Activated CD8-positive, alpha-beta memory T cell treated with anti-CD3 and anti-CD28 coated beads for 48 hours (primary cell): Measurements from ENCODE around the gene CCDC88B.
"Not testable (repeated sequence)": the region's sequence is repeated elsewhere in the genome, so short reads cannot be mapped to it uniquely, and the experiment has no call there.

Source experiments
- DNase-seq, 3 experiments: peaks; one replicate each; pipeline ENCODE4 v3.0.0-alpha.2; 2020; ENCODE audit warnings: low read depth in 2 of 3, low spot score in 2 of 3

The CCDC88B gene

DNA sequence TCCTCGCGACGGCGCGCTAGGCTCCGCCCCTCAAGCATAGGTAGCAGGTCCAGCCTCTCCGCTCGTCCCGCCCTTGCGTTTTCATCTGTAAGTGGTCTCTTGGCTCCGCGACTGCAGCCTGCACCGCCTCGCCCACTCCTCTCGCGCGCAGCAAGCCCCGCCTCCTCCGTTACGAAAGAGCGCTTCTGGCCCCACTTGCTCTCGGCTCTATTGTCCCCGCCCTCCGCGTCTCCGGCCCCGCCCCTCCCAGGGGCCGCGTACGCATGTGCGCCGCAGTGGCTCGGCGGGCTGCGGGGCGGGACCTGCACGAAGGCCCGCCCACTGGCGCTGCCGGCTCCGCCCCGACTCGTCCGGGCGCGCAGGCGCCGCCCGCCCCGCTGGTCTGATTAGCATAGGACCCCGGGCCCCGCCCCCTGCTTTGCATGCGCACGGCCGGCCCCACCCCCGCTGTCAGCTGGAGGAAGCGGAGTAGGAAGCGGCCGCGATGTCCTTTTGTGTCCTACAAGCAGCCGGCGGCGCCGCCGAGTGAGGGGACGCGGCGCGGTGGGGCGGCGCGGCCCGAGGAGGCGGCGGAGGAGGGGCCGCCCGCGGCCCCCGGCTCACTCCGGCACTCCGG is 34.8 kb upstream of the CCDC88B start, which contains the start of gene ESRRA:
Gene ESRRA (plus strand): TSS at position 450 of the 616 bp plus-strand sequence. CDS start 1,656 bp downstream, outside the sequence.
- DNase-seq = peak; percentile 98 to 100 (median 99)

DNA sequence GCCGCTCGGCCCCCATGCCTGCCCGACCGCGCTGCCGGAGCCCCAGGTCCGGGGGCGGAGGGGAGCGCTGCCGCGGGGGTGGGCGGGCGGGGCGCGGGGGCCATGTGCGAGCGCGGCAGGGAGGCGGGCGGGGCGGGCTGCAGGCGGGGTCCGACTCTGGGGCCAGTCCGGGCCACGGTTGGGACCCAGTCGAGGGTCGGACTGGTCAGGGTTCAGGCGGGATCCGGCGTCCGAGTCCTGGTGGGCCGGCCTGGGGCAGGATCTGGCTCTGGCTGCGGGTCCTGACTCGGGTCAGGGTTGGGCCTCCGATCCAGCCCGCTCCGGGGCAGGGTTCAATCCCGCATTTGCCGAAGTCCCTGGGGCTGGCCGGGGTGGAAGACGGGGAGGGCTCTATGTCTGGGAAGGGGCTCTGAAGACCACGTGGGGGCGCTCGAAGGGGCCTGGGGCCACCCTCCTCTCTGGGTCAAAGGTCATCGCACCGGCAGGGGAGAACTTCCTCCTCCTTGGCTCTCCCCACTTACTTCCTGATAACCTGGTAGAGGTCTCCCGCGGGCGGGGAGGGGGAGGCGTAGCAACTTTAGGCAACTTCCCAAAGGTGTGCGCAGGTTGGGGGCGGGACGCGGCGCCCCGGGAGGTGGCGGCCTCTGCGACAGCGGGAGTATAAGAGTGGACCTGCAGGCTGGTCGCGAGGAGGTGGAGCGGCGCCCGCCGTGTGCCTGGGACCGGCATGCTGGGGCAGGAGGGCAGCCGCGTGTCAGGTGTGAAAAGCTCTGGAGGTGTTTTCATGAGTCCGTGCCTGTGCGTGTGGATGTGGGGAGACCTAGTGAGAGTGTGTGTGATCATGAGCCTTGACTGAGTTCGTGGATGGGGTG is 34.1 kb upstream of the CCDC88B start:
- peak in 2 of 3 experiments; percentile 40 to 41 for DNase-seq

DNA sequence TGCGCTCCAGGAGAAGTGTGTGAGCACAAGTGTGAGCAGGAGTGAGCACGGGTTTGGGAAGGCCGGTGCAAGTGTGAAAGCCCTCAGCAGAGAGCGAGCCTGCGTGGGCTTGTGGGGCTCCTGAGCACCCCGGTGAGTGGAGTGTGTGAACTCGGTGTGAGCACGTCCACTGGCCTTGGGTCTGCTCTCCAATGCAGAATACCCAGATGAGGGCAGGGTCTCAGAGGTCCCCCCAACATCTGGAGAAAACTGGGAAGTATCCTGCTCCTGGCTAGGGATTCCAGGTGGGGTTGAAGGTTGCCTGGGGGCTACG is 33.5 kb upstream of the CCDC88B start:
- DNase-seq = no peak

DNA sequence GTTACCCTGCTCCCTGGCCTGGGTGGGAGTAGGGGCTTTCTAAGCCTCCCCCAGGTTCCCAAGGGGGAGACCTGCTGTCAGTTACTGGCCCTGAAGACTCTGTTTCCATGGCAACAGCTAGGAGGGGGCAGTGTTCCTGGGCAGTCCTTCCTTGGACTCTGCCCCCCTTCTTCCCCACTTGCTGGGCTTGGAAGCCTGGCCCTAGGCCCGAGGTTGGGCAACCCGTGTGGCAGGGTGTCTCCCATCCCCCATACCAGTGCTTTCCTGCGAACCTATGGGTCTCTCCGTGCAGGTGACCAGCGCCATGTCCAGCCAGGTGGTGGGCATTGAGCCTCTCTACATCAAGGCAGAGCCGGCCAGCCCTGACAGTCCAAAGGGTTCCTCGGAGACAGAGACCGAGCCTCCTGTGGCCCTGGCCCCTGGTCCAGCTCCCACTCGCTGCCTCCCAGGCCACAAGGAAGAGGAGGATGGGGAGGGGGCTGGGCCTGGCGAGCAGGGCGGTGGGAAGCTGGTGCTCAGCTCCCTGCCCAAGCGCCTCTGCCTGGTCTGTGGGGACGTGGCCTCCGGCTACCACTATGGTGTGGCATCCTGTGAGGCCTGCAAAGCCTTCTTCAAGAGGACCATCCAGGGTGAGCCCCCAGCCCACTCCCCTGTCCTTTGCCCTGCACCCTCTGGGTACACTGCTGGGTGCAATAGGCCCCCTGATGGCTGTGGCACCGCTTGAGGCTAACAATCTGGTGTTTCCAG is 33.0 kb upstream of the CCDC88B start:
- no peak for DNase-seq

DNA sequence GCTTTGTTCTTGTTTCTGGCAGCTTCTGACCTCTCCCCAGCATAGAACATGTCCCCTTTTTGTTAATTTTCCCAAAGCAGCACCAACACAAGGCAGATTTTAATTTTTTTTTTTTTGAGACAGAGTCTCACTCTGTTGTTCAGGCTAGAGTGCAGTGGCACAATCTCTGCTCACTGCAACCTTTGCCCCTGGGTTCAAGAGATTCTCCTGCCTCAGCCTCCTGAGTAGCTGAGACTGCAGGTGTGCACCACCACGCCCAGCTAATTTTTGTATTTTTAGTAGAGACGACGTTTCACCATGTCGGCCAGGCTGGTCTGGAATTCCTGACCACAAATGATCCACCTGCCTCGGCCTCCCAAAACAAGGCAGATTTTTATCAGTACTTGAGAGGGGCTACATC is 32.2 kb upstream of the CCDC88B start:
- DNase-seq = not testable (repeated sequence)

DNA sequence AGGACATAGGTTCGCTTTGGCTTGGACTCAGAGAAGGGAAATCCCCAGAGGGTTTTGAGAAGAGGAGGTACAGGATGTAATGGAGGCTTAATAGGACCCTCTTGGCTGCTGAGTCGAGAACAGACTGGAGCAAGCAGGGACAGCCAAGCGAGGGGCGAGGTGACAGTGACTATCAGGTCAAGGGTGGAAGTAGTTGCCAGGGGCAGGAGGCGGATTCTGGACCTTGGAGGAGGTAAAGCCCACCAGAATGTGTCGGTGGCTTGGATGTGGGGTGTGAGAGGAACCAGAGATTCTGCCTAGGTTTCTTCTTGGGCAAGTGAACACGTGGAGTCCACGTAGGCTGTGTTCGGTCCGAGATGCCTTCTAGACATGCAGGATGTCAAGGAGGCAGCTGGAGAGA is 27.1 kb upstream of the CCDC88B start:
- DNase-seq = no peak

DNA sequence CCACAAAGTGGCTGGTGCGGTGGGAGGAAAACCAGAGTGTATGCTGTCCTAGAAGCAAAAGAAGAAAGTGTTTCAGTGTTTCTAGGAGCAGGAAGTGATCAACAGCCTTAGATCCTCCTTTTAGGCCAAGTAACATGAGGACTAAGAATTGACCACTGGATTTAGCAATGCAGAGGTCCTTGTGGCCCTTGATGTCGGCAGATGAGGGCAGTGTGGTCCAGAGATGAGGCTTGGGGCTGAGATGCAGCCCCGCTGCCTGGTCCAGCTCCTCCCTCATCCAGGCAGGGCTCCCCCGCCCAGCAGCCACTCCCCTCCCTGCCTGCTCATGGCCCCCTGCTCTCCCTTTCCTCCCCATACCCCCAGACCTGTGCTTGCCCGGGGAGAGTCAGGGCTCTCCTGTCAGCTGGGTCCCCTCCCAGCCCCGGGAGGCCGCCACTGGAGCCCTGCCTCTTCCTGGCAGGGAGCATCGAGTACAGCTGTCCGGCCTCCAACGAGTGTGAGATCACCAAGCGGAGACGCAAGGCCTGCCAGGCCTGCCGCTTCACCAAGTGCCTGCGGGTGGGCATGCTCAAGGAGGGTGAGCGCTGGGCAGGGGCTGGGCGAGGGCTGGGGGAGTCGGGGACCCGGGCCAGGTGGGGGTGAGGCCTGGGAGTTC is 26.4 kb upstream of the CCDC88B start:
- DNase-seq = no peak

DNA sequence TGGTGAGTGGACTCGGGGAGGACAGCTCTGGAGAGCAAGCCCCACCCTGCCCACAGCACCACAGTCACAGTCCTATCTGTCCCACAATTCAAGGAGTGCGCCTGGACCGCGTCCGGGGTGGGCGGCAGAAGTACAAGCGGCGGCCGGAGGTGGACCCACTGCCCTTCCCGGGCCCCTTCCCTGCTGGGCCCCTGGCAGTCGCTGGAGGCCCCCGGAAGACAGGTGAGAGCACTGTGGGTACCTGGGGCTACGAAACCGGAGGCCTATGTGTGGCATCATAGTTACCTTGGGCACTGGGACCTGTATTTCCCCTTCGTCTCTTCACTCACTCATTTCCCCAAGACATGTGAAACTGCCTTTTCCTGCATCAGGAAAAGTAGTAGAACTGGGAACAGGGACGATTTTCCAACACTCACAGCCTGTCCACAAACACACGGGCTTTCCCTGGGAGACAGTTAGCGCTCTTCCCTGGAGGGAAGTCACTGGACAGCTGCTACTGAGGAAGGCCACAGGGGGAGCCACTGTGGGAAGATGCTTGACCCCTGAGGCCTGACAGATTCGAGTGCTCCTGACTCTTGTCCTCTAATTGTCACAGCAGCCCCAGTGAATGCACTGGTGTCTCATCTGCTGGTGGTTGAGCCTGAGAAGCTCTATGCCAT is 25.7 kb upstream of the CCDC88B start:
- DNase-seq = no peak

DNA sequence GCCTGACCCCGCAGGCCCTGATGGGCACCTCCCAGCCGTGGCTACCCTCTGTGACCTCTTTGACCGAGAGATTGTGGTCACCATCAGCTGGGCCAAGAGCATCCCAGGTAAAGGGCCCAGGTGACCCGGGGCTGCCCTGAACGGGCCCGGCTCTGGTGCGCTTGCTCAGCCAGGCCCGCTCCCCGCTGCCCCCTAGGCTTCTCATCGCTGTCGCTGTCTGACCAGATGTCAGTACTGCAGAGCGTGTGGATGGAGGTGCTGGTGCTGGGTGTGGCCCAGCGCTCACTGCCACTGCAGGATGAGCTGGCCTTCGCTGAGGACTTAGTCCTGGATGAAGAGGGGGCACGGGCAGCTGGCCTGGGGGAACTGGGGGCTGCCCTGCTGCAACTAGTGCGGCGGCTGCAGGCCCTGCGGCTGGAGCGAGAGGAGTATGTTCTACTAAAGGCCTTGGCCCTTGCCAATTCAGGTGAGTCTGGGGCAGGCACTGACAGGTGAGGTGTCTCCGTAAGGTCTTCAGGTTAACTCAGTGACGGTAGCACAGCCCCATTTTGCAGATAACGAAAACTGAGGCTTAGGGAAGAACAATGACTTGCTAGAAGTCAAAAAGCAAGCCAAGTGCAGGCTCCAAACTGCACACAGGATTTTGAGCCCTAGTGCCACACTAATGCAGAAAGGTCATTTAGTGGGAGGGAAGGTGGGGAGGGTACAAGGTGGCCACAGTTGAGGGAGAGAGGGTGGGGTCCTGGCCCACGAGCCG is 25.0 kb upstream of the CCDC88B start:
- DNase-seq = no peak

DNA sequence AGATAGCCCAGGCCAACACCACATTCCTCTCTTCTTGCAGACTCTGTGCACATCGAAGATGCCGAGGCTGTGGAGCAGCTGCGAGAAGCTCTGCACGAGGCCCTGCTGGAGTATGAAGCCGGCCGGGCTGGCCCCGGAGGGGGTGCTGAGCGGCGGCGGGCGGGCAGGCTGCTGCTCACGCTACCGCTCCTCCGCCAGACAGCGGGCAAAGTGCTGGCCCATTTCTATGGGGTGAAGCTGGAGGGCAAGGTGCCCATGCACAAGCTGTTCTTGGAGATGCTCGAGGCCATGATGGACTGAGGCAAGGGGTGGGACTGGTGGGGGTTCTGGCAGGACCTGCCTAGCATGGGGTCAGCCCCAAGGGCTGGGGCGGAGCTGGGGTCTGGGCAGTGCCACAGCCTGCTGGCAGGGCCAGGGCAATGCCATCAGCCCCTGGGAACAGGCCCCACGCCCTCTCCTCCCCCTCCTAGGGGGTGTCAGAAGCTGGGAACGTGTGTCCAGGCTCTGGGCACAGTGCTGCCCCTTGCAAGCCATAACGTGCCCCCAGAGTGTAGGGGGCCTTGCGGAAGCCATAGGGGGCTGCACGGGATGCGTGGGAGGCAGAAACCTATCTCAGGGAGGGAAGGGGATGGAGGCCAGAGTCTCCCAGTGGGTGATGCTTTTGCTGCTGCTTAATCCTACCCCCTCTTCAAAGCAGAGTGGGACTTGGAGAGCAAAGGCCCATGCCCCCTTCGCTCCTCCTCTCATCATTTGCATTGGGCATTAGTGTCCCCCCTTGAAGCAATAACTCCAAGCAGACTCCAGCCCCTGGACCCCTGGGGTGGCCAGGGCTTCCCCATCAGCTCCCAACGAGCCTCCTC is 24.1 kb upstream of the CCDC88B start:
- not testable (repeated sequence) for DNase-seq

DNA sequence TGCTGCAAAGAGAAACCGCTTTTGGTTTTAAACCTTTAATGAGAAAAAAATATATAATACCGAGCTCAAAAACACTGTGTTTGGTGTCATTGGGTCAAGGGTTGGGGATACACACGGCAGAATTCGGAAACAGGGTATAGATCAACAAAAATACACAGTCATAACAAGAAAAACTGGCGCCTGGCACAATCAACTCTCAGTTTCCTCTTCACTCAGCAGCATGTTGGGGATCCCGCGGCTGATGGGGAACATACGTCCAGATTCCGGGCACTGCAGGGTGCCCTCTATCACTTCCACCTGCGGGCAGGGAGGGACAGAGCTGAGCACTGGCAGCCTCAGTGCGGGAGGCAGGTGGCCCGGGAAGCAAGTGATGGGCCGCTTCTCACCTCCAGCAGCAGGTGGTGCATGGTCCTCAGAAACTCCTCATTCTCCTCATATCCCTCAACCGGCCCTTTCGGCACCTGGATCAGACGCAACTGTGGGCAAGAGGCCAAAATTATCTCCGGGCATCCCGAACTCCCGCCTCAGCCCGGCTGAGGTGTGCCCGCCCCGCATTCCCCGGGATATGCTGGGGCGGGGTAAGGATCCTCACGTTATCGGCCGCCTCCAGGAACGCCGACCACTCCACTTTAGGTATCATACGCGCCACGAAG is 23.2 kb upstream of the CCDC88B start:
- DNase-seq = no peak

DNA sequence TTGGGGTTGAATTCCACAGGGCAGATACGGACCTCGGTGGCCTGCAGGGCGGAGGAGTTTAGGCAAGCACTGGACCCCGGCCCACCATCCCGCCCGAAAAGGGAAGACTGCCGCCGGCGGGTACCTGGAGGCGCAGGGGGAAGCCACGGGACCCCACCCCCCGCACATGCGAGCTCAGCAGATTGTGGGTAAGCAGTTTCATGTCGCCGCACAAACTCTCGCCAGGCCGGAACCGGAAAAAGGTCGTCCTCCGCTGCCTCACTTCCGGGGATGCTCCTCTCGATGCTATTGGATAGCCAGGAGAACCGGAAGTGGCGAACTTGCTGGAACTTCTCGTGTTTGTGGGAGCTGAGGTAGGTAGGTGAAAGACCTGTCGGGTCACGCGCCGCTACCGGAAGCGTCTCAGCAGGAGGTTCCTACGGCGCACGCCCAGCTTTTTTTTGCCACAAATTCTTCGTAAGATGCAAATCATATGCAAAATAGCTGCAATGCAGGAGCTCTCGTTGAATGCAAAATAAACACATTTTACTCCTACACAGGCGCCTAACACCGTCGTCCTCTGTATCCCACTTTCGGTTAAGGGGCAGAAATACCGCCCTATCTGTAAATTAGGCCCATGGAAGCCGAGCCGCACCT is 22.6 kb upstream of the CCDC88B start, which contains the start of gene TRMT112:
Gene TRMT112 (minus strand): TSS at position 235 of the 636 bp plus-strand sequence. CDS start 33 bp downstream, at position 202.
- peak; percentile 79 to 91 (median 84) for DNase-seq

DNA sequence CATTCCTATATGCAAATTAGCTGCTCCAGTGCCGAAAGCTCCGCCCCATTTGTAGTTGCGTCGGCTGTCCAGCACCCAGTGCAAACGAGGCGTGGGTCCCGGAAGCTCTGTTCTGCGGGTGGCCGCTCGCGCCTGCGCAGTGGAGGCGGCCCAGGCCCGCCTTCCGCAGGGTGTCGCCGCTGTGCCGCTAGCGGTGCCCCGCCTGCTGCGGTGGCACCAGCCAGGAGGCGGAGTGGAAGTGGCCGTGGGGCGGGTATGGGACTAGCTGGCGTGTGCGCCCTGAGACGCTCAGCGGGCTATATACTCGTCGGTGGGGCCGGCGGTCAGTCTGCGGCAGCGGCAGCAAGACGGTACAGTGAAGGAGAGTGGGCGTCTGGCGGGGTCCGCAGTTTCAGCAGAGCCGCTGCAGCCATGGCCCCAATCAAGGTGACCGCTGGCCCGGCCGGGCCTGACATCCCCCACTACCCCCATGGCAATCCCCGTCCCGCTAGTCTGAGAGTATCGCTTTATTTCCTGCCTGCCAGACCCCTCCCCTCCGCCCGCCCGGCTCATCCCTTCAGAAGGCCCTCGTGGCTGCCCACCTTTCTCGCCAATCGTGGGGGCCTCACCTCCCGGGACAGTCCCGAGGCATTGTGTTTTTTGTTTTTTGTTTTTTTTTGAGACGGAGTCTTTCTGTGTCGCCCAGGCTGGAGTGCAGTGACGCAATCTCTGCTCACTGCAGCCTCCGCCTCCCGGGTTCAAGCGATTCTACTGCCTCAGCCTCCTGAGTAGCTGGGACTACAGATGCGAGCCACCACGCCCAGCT is 21.8 kb upstream of the CCDC88B start, which contains the start of gene PRDX5:
Gene PRDX5 (plus strand): TSS at position 161 of the 805 bp plus-strand sequence. CDS start 95 bp downstream, at position 256.
- peak; percentile 79 to 95 (median 89) for DNase-seq

DNA sequence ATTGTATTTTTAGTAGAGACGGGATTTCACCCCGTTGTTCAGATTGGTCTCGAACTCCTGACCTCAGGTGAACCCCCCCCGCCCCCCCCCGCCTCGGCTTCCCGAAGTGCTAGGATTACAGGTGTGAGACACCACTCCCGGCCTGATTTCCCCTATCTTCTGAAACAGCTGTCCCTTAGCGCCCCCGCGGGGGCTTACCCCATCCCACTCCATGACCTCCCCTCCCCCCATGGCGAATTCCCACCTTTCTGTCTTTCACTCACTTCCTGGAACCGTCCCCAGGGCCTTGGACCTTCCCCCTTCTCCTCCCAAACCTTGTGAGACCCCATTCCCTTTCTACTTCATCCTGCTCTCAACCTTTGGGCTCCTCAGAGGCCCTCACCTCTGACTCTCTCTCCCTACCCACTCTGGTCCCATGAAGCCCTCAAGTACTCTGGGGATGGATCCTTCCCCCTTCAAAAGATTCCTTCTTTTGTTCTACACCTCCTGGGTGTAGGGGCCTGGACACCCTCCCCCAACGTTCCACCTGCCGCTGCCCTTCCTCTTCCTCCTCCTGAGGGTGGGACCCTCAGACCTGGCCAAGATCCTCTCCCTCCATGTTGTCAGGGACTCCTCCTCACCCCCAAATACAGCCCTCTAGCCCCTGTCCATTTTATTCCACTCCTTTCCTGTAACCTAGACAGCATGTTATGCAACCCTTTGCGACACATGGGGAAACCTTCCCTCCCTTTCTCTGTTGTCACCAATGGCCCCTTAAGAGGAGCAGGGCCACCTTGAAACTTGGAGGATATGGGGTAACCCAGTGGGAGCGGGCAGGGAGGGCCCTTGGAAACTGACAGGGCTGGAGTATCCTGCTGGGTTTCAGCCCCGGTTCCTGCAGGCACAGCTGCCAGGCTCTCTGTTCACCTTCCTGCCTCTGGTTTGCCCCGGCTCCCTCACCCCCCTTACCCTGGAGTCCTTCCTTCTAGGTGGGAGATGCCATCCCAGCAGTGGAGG is 20.9 kb upstream of the CCDC88B start:
- DNase-seq = no peak

DNA sequence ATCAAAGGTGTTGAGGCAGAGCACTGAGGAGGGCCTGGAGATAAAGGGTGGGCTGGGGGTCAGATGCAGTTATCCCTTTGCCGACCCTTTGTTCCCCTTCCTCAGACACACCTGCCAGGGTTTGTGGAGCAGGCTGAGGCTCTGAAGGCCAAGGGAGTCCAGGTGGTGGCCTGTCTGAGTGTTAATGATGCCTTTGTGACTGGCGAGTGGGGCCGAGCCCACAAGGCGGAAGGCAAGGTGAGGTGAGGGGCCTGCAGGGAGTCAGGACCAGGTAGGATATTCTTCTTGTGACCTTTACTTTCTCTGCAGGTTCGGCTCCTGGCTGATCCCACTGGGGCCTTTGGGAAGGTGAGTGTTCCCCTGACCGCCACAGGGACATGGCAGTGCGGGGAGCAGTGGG is 19.4 kb upstream of the CCDC88B start:
- DNase-seq = no peak

DNA sequence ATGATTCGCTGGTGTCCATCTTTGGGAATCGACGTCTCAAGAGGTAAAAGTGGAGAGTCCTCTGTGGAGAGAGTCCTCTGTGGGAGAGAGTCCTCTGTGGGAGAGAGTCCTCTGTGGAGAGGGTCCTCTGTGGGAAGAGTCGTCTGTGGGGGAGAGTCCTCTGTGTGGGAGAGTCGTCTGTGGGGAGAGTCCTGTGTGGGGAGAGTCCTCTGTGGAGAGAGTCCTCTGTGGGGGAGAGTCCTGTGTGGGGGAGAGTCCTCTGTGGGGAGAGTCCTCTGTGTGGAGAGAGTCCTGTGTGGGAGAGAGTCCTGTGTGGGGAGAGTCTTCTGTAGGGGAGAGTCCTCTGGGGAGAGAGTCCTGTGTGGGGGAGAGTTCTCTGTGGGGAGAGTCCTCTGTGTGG is 19.0 kb upstream of the CCDC88B start:
- no peak for DNase-seq
